HG03354 (cell line): Measurements from ENCODE around the gene ZBTB25.

Experiments used
- ATAC-seq: cut with Tn5 transposase; IDR thresholded peaks from one replicate; pipeline ENCODE4 v1.9.1; 2021; ENCODE audit warnings: mild to moderate bottlenecking; ENCODE audit not compliant: unreplicated experiment, poor library complexity, severe bottlenecking

The ZBTB25 gene

GRCh38 chr14:64503434-64504309, at the start of gene ZBTB25:
Gene ZBTB25 (minus strand): TSS chr14:64503838. CDS start chr14:64490533, 13,305 bp downstream.
- ATAC-seq: peak; percentile 61

GRCh38 chr14:64550621-64551333, 47.1 kb upstream of the ZBTB25 start:
- no peak for ATAC-seq

- peak; percentile 43 for ATAC-seq
These were observed 46.4 kb upstream of the ZBTB25 start, which contains the start of gene PPP1R36 for GRCh38 chr14:64549791-64550620. Gene PPP1R36 (plus strand): TSS chr14:64549961. CDS start chr14:64549998, 37 bp downstream.

GRCh38 chr14:64549016-64549415, 45.4 kb upstream of the ZBTB25 start:
- no peak for ATAC-seq

- no peak for ATAC-seq
These were observed 41.1 kb upstream of the ZBTB25 start for GRCh38 chr14:64544607-64545312.

GRCh38 chr14:64542836-64543201, 39.2 kb upstream of the ZBTB25 start:
- ATAC-seq: no peak

GRCh38 chr14:64541972-64542835, 38.6 kb upstream of the ZBTB25 start:
- no peak for ATAC-seq

GRCh38 chr14:64541261-64541971, 37.8 kb upstream of the ZBTB25 start:
- no peak for ATAC-seq

GRCh38 chr14:64540208-64541202, 36.9 kb upstream of the ZBTB25 start, which contains the start of gene HSPA2:
Gene HSPA2 (plus strand): TSS chr14:64540741. CDS start chr14:64540850, 109 bp downstream.
- peak; percentile 96 for ATAC-seq

- ATAC-seq: no peak
These were observed 33.0 kb upstream of the ZBTB25 start for GRCh38 chr14:64536488-64537245.

GRCh38 chr14:64531567-64531966, 27.9 kb upstream of the ZBTB25 start:
- ATAC-seq: no peak

- ATAC-seq: no peak
These were observed 21.7 kb upstream of the ZBTB25 start for GRCh38 chr14:64525354-64525753.

GRCh38 chr14:64522591-64523355, 19.1 kb upstream of the ZBTB25 start:
- ATAC-seq: no peak

GRCh38 chr14:64520699-64521098, 17.1 kb upstream of the ZBTB25 start:
- no peak for ATAC-seq

GRCh38 chr14:64518229-64518628, 14.6 kb upstream of the ZBTB25 start:
- ATAC-seq: no peak
